Bronchial epithelial cell (primary cell): ENCODE data around the gene MKRN2. TPM values are rescaled to one million over a fixed set of nuclear protein-coding genes. Genes with fewer than 3 reads are reported as not detected.

Source experiments
- DNase-seq: peaks from one replicate; pipeline ENCODE4 v3.0.0-alpha.2; 2010; ENCODE audit warnings: low read depth
- FAIRE-seq: peaks from 2 replicates; lab custom pipeline; 2011; peaks lifted over from hg19 to GRCh38; lab: Jason Lieb, UNC
- H3K27me3 ChIP-seq: 2 replicates; pipeline ENCODE4 v1.5.1; 2011; ENCODE audit warnings: low read length; ENCODE audit not compliant: control insufficient read depth, insufficient read depth
- H3K36me3 ChIP-seq: 2 replicates; pipeline ENCODE4 v1.5.1; 2011; ENCODE audit warnings: low read length; ENCODE audit not compliant: control insufficient read depth, insufficient read depth
- H3K4me3 ChIP-seq: 2 replicates; pipeline ENCODE4 v1.5.1; 2011; ENCODE audit warnings: mild to moderate bottlenecking, low read depth, low read length, control low read depth
- CTCF ChIP-seq: IDR thresholded peaks from 2 replicates; pipeline ENCODE4 v1.5.1; 2011; ENCODE audit warnings: mild to moderate bottlenecking, moderate library complexity, low read length, control low read depth, inconsistent platforms; ENCODE audit not compliant: insufficient read depth, severe bottlenecking
- total RNA-seq: library from RNA; depleted of rRNA; stranded (reverse); fragments of >200 nt; gene quantifications from 2 replicates; pipeline ENCODE4 v1.2.1, GENCODE V29; 2014

Gene MKRN2
- total RNA-seq, 1 donor from 2014 or later = 22.9 TPM

DNA sequence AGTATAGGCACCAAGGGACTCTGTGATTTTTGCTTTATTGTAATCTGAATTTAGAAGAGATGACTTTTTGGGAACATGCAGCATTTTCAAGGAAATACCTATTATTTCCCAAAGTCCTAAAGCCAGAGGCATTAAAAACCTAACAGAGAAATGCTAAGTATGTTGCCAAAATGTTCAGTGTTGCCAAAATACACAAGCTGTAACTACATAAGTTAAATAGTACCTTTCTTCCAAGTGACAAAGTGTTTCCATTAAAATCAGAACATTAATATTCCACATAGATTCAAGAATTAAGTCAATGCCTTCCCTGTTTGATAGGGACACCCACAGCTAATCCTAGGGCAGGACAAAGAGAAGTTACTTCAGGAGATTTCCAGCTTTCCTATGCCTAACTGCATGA lies 42.0 kb downstream of the MKRN2 start:
- FAIRE-seq = no peak
- DNase-seq = no peak
- Histone ChIP-seq H3K4me3 (no peak overlapping the region), H3K36me3 (peaks cover 4% of the 10 kb centered on the region), H3K27me3 (no peaks in the 10 kb centered on the region)
- no peak for TF ChIP-seq CTCF

DNA sequence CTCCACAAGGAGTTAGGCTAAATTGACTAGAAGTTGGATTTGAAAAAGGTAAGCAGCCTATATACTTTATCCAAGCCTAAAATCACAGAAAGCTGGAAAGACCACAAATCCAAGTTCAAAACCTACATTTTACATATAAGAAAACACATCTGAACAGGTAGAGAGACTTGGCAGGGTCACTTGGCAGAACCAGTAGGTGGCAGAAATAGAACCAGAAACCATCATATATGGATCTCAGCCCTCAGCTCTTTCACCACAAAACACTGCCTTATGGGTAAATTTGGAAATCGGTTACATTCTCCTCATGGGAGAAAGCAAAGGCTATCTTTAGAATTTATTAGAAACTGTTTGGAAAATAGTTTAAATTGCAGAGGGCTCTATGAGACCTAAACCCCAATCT lies 44.2 kb downstream of the MKRN2 start:
- H3K36me3 ChIP-seq = peaks cover under 1% of the 10 kb centered on the region
- no peaks in the 10 kb centered on the region for H3K27me3 ChIP-seq
- no peak for FAIRE-seq
- no peak for DNase-seq
- TF ChIP-seq CTCF = no peak
- H3K4me3 ChIP-seq = no peak overlapping the region

DNA sequence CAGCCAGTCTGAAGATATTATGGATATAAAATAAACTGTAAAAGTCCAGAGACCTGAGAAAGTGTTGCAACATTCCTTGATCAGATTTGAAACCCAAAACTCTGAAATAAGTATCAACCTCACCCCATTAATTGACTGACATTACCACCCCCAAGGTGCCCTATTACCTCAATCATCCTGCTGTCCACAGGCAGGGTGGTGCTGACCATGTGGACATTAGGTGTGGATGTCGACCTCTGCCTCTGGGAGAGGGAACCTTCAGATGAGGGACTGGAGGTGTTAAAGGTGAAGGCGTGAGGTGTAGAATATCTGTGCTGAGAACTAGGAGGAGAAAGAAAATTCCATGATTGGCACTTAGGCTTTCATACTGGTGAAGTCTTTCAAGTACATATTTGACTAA lies 47.1 kb downstream of the MKRN2 start:
- TF ChIP-seq CTCF = no peak
- DNase-seq (no peak), FAIRE-seq (no peak)
- Histone ChIP-seq H3K4me3 (no peak overlapping the region), H3K27me3 (no peaks in the 10 kb centered on the region), H3K36me3 (peaks cover 9% of the 10 kb centered on the region)

DNA sequence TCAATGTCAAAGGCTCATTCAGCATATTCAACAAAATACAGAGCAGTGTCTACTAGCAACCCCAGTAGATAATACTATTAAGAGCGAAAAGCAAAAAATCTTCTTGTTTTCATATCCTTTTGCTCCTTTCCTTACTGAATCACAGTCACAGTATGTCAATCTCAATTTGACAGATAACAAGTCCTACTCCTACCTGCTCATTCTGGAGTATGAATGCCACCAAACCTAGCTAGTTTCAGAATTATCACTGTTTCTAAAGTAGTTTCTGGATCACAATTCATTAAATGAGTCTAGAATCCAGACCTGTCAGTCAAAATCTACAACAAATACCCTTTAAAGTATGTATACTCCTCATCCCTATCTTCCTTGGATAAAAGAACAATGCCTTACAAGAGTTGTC lies 51.5 kb downstream of the MKRN2 start:
- H3K4me3 ChIP-seq = no peak overlapping the region
- no peak for TF ChIP-seq CTCF
- FAIRE-seq (no peak), DNase-seq (no peak)
- H3K27me3 ChIP-seq = no peaks in the 10 kb centered on the region
- peaks cover 10% of the 10 kb centered on the region for H3K36me3 ChIP-seq

GRCh38 chr3:12611117-12611516 lies 54.2 kb downstream of the MKRN2 start:
- Histone ChIP-seq H3K36me3 (peaks cover 13% of the 10 kb centered on the region), H3K4me3 (no peak overlapping the region), H3K27me3 (no peaks in the 10 kb centered on the region)
- DNase-seq (no peak), FAIRE-seq (no peak)
- TF ChIP-seq CTCF = no peak

DNA sequence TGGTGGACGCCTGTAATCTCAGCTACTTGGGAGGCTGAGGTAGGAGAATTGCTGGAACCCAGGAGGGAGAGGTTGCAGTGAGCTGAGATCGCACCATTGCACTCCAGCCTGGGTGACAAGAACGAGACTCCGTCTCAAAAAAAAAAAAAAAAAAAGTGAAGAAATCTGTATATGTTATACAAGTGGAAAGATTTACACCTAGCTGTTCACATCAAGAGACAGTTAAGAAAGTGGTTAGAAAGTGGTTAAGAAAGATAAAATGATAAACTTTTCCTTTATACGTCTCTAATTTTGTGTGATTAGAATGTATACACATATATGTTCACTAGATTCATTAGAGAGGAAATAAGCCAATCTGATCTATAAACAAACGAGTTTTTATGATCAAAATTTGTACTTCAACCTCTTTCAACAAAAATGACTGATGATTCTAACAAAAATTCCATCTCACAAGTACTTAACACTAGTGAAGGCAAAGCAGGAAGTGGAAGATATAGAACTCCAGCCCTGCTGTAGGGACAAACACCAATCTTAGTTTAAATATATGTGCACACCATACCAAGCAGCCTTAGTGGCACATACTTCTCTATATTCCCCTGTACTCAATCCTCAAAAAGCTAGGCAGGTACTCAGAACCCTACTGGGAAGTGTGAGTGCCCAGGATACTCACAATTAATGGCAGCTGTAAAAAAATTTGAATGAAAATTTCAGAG lies 55.8 kb downstream of the MKRN2 start:
- peaks cover 11% of the 10 kb centered on the region for H3K36me3 ChIP-seq

More for the DNA sequence above, 55.8 kb downstream of the MKRN2 start:
- no peak for DNase-seq
- FAIRE-seq = no peak
- Histone ChIP-seq H3K27me3 (no peaks in the 10 kb centered on the region), H3K4me3 (no peak overlapping the region)
- TF ChIP-seq CTCF = no peak
